Uterus (tissue), 4 donors: ENCODE results near the gene PDAP1. TPM values are rescaled to one million over a fixed set of nuclear protein-coding genes. Genes with fewer than 3 reads are reported as not detected.

ENCODE experiments used
- DNase-seq, 2 donors: peaks; one replicate each; pipeline ENCODE4 v3.0.0-alpha.2; 2019 to 2020
- H3K27ac ChIP-seq, 2 donors: fragments of 200-600 bp; sonication (generic); 1 replicate in 1 of 2; 2 replicates in 1 of 2; pipeline ENCODE4 v1.5.1; 2016 to 2018
- H3K27me3 ChIP-seq, 2 donors: fragments of 200-600 bp; sonication (generic); one replicate each; pipeline ENCODE4 v1.5.1; 2018 to 2019; ENCODE audit warnings: control low read depth in 1 of 2
- H3K36me3 ChIP-seq, 2 donors: fragments of 200-600 bp; sonication (generic); one replicate each; pipeline ENCODE4 v1.5.1; 2019; ENCODE audit warnings: control low read depth in 1 of 2
- H3K4me1 ChIP-seq, 2 donors: fragments of 200-600 bp; sonication (generic); one replicate each; pipeline ENCODE4 v1.5.1; 2018 to 2019; ENCODE audit warnings: control low read depth in 1 of 2
- H3K4me3 ChIP-seq, 2 donors: fragments of 200-600 bp; sonication (generic); 1 replicate in 1 of 2; 2 replicates in 1 of 2; pipeline ENCODE4 v1.5.1; 2018 to 2019; ENCODE audit warnings: mild to moderate bottlenecking in 1 of 2
- H3K9me3 ChIP-seq, 2 donors: fragments of 200-600 bp; sonication (generic); one replicate each; pipeline ENCODE4 v1.5.1; 2019; ENCODE audit warnings: control low read depth in 1 of 2
- CTCF ChIP-seq, 4 experiments: fragments of 200-600 bp in 2 of 4; fragments of 450-650 bp in 2 of 4; sonication (generic) in 2 of 4; IDR thresholded peaks; one replicate each; pipeline ENCODE4 v1.5.1; 2016 to 2019; ENCODE audit warnings: antibody characterized with exemption in 4 of 4, mild to moderate bottlenecking in 2 of 4, moderate library complexity in 1 of 4
- POLR2A ChIP-seq, 2 donors: fragments of 450-650 bp; IDR thresholded peaks; one replicate each; pipeline ENCODE4 v1.6.1; 2016; ENCODE audit warnings: antibody characterized with exemption in 2 of 2, mild to moderate bottlenecking in 1 of 2, moderate library complexity in 1 of 2
- intact Hi-C: fragments of 100-400 bp; cut with DNase I; formaldehyde crosslinking; loops from one replicate; pipeline ENCODE4 v1.15.1; 2023; ENCODE audit warnings: low total_unique reads
- total RNA-seq, 4 donors: library from RNA; depleted of rRNA in 3 of 4; stranded (reverse); fragments of >200 nt in 3 of 4; gene quantifications; one replicate each; pipeline versions ENCODE4 v1.1.0 to v1.2.4, GENCODE V29; 2014 to 2023
- donor health status: DM: yes; HTN: yes; CAD: no.

The PDAP1 gene
- total RNA-seq, 4 donors from 2014 or later = 39.9 to 185 (median 72.1) TPM

DNA sequence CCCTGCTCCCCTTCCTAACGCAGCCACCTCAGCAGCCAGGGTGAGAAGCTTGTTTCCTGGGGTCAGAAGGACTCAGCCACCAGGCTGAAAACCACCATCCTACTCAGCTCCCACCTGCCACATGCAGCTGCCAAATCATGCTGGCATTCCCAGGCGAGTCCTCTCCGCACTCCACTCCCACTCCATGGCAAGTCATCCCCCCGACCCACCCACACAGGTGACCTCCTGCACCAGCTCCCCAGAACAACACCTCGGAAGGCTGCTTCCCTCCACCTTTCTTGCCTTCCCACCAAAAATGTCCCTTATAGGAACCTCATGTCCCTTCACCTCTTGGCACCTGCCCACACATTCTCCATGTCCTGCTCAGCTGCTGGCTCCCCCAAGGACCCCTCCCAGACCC, 4.6 kb downstream of the PDAP1 start:
- Histone ChIP-seq H3K9me3 (no peaks in the 10 kb centered on the region), H3K27ac (no peak overlapping the region), H3K36me3 (no peaks in the 10 kb centered on the region), H3K4me3 (no peak overlapping the region), H3K4me1 (peaks cover 3 to 15% of the 10 kb centered on the region in 2 donors), H3K27me3 (no peaks in the 10 kb centered on the region)
- intact Hi-C loops = no loop called here
- no peak for DNase-seq
- TF ChIP-seq POLR2A (IDR thresholded peaks at IDR 0.05) = no peak
- no peak for TF ChIP-seq CTCF (IDR thresholded peaks at IDR 0.05)

DNA sequence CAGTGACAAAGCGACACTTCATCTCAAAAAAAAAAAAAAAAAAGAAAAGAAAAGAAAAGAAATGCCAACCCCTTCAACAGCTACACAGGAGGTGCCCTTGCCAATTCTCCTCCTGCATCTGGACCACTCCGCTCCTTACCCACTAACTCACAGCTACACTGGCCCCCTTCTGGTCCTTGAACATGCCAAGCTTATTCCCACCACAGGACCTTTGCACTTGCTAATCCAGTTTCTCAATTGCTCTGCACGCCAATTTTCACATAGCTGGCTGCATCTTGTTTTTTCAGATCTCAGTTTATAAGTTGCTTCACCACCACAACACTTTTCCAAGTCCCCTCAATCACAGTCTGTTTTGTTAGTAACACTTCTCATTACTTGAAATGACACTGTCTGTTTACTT, 5.5 kb downstream of the PDAP1 start:
- no peak for DNase-seq
- no peaks in the 10 kb centered on the region for H3K36me3 ChIP-seq

DNA sequence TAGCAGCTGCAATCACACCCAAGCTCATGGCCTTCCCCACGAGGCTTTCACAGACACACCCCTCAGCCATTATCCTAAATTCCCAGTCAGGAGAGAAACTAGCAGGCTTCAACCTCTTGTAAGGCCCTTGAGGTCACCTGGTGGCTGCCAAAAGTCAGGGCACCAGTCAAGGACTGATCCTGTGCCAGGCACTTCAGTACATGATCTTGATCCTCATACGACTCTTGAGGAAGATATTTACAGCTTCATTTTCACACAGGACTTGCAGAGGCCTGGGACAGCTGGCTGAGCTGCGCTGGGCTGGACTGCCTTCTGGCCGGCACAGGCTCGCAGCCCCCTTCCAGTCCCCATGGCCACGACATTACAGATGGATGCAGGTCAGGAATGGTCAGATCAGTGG, 8.8 kb downstream of the PDAP1 start:
- no peak for TF ChIP-seq CTCF (IDR thresholded peaks at IDR 0.05)
- TF ChIP-seq POLR2A (IDR thresholded peaks at IDR 0.05) = no peak
- peaks cover 0 to 1% of the 10 kb centered on the region in 2 donors for H3K4me1 ChIP-seq
- DNase-seq = no peak
- no peak overlapping the region for H3K4me3 ChIP-seq
- intact Hi-C loops = no loop called here
- no peaks in the 10 kb centered on the region for H3K9me3 ChIP-seq
- H3K36me3 ChIP-seq = no peaks in the 10 kb centered on the region
- no peaks in the 10 kb centered on the region for H3K27me3 ChIP-seq
- no peak overlapping the region for H3K27ac ChIP-seq

More for the DNA sequence above, 5.5 kb downstream of the PDAP1 start:
- Histone ChIP-seq H3K27me3 (no peaks in the 10 kb centered on the region), H3K4me3 (no peak overlapping the region), H3K4me1 (peaks cover 3 to 15% of the 10 kb centered on the region in 2 donors), H3K27ac (no peak overlapping the region), H3K9me3 (no peaks in the 10 kb centered on the region)
- TF ChIP-seq CTCF (IDR thresholded peaks at IDR 0.05) (no peak), POLR2A (IDR thresholded peaks at IDR 0.05) (no peak)
- intact Hi-C loops = no loop called here

DNA sequence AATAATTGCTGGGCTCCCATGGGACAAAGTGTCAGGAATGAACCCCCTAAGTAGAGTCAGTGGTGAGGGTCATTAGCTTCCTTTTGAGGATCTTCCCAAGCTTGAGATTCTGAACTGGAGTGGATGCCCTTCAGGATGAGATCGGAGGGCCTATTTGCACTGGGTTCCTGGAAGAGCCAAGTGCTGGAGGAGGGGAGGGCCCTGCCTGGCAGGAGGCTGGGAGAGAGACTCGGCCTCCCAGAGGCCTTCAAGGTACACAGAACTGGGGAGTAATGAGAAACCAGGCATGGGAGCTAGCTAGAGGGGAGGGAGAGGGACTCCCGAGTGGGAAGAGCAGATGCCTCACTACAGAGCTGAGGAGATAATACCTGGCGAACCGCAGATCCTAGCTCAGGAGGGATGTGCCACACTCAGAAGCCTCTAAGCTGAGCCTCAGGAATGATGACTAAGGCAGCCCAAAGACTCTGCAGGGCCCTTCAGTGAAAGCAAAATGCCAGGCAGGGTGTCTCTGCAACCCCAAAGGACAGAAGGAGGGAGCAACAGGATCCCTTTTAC, 9.4 kb downstream of the PDAP1 start:
- Histone ChIP-seq H3K27ac (no peak overlapping the region), H3K4me3 (no peak overlapping the region), H3K9me3 (no peaks in the 10 kb centered on the region), H3K4me1 (no peaks in the 10 kb centered on the region), H3K36me3 (no peaks in the 10 kb centered on the region), H3K27me3 (no peaks in the 10 kb centered on the region)
- intact Hi-C loops = no loop called here
- DNase-seq = no peak
- TF ChIP-seq POLR2A (IDR thresholded peaks at IDR 0.05) (no peak), CTCF (IDR thresholded peaks at IDR 0.05) (no peak)

DNA sequence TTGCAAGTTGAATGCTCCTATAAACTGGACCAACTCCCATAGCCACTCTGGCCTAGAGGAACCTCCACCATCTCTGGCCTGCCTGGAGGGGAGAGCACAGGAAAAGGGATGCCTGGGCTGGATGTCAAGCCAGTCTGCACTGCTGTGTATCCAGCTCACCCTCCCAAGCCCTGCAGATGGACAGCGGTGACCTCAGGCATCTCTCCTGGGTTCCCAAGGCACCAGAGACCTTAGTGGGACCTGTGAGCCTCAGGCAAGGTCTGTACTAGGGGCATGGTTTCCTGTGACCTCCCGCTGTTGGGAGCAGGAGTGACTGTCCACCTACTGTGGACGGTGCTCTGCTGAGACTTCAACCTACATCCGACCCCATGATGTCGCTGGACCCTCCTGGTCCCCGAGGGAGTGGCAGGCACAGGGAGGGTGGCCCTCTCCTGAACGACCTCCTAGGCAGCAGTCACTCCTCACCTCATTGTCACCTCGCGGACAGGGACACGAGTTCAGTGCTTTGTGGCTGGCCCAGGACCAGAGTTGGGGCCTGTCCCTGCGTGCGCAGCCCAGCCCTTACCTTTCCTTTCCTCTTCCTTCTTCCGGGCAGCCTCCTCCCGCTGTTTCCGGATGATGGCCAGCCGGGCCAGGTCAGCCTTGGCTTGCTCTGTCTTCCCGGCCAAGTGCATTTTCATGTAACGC, 11.0 kb downstream of the PDAP1 start:
- TF ChIP-seq CTCF (IDR thresholded peaks at IDR 0.05) (no peak), POLR2A (IDR thresholded peaks at IDR 0.05) (no peak)
- DNase-seq = no peak
- no peak overlapping the region for H3K27ac ChIP-seq
- no peaks in the 10 kb centered on the region for H3K27me3 ChIP-seq
- peaks cover 0 to 8% of the 10 kb centered on the region in 2 donors for H3K4me1 ChIP-seq
- intact Hi-C loops = no loop called here
- H3K9me3 ChIP-seq = no peaks in the 10 kb centered on the region
- no peak overlapping the region for H3K4me3 ChIP-seq
- H3K36me3 ChIP-seq = no peaks in the 10 kb centered on the region
